ELR (cell line): ENCODE results near the gene TMEM82.

Experiments used
- DNase-seq: peaks from one replicate; pipeline ENCODE4 v3.0.0-alpha.2; 2015; ENCODE audit warnings: low read depth

The TMEM82 gene

DNA sequence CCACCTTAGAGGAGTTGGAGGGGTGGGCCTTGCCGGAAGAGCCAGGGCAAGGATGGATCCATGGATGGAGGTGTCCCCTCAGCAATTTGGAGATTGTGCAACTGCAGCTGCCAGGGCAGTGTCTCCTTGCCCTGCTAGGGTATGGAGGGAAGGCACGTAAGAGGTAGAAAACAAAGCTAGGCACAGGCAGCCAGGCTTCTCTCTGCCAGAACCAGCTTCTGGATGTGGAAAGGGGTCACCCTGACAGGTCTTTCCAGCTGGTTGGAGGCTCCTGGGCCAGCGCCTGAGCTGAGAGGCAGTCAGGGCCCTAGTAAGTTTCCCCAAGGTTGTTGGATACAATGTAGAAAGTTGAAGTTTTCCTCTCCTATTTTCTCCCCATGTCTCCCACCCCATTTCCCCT is 21.4 kb upstream of the TMEM82 start:
- no peak for DNase-seq

DNA sequence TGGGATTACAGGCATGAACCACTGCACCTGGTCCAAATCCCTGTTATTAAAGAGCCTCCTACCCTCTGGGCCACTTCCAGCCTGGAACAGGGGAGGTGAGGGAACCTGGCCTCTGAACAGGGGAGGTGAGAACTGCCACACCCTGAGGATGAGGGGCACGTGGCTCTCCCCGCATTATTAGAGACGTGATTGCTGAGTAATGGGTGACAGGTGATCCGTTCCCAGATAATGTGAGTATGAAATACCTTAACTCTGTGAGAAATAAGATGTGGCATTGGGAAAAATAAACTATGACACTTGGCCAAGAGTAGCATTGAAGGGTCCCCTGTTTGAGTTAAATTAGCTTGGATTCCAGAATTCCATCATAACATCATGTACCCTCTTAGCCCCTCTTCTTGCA is 19.9 kb upstream of the TMEM82 start:
- no peak for DNase-seq

DNA sequence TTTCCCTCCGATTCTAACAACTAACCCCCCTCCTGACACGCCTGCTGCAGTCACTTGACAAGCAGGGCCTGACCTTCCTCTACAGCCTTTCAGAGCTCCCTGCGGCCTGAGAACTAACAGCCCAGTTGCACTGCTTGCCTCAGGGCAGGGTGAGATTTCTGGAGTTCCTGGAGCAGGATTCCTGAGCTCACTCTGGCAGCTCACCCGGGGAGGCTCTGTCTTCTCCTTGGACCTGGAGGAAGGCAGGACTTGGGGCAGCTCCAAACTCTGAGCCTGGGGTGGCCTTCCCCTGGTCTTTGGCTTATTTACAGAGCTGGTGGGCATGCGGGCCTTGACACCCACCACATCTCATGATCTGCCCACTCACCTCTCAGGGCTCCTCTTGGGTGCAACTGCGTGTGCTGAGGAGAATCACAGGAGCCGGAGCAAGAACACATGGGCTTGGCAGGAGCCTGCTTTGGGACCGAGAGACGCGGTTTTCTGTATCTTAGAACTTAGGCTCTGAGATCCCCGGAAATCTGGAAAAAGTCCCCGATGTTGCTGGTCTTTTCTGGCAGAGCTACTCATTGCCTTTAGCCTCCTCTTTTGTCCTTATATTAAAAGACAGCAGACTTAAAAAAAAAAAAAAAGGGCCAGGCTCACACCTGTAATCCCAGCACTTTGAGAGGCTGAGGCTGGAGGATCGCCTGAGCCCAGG is 19.3 kb upstream of the TMEM82 start:
- DNase-seq, result no peak

DNA sequence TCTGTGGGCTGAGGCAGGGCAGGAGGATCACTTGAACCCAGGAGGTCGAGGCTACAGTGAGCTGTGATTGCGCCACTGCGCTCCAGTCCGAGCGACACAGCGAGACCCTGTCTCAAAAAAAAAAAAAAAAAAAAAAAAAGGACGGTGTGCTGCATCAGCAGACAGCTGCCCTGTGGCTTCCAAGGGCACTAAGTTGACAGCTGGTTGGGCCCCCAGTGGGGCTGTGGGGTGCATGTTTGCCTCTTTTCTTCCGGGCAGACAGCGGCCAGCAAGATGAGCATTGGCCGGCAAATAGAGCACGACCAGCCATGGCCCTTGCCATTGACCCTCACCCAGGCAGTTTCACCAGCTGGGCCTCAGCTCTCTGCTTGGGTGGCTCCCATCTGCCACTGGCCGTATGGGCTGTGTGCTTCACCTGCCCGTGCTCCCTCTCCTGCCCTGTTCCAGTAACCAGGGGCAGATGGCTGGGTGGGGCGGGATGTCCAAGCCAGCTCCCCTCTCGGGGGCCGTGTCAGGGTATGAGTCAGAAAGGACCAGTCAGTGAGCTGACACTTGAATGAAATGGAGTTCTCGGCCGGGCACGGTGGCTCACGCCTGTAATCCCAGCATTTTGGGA is 18.6 kb upstream of the TMEM82 start:
- DNase-seq, result no peak

DNA sequence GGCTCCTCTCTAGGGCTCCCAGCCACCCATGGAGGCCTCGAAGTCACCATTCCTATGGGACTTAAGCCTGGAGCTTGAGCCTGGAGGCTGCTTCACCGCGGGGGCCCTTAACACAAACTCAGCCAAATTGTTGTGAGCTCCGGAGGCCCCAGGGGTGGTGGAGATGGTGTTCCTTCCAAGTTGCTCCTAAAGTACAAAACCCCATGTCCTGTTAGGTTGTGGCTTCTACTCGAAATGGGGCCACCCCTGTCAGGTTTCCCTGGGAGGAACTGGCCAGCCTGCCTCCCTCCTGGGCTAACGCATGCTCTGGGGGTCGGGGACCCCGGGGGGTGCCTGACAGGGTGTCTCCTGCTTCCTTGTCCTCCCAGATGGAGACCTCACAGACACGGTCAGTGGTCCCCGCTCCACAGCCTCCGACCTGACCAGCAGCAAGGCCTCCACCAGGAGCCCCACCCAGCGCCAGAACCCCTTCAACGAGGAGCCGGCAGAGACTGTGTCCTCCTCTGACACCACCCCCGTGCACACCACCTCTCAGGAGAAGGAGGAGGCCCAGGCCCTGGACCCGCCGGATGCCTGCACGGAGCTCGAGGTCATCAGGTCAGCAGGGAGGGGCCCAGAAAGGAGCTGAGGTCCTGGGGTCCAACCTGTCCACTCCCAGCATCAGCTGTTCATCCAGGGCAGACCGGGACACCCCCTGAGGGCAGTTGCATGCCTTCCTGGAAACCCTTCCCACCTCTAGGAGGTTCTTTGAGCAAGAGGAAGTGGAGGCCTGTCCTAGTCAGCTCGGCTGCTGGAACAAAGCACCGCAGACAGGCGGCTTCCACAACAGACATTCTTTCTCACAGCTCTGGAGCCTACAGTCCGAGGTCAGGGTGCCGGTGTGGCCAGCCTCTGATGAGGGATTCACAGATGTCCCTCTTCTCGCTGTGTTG is 17.1 kb upstream of the TMEM82 start:
- DNase-seq, result no peak

DNA sequence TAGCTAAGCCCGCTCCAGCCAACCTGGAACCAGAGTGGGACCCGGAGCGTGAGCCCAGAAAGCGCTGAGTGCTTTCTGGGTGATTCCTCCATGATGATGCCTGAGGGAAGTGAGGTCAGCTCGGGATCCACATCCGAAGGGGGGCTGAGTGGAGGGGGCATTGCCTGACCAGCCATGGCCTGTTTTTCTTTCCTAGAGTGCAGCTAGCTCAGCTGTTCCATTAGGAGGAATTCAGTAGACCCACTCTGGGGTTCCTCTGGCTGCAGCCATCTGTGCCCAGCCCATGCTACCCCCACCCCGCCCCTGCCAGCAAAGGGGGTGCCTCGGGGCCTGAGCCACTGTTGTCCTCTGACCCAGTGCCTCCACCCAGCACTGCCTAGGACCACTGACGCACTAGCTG is 15.8 kb upstream of the TMEM82 start:
- no peak for DNase-seq

DNA sequence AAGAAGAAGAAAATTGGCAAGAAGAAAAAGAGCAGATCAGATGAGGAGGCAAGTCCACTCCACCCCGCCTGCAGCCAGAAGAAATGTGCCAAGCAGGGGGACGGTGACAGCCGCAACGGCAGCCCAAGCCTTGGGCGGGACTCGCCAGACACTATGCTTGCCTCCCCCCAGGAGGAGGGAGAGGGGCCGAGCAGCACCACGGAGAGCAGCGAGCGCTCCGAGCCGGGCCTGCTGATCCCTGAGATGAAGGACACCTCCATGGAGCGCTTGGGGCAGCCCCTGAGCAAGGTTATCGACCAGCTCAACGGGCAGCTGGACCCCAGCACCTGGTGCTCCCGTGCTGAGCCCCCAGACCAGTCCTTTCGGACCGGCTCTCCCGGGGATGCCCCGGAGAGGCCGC is 15.3 kb upstream of the TMEM82 start:
- no peak for DNase-seq

DNA sequence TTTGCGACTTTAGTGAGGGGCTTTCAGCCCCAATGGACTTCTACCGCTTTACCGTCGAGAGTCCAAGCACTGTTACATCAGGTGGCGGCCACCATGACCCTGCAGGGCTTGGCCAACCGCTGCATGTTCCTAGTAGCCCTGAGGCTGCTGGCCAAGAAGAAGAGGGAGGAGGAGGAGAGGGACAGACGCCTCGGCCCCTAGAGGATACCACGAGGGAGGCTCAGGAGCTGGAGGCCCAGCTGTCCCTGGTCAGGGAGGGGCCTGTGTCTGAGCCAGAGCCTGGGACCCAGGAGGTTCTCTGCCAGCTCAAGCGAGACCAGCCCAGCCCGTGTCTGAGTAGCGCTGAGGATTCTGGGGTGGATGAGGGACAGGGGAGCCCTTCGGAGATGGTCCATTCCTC is 14.9 kb upstream of the TMEM82 start:
- DNase-seq, result no peak

DNA sequence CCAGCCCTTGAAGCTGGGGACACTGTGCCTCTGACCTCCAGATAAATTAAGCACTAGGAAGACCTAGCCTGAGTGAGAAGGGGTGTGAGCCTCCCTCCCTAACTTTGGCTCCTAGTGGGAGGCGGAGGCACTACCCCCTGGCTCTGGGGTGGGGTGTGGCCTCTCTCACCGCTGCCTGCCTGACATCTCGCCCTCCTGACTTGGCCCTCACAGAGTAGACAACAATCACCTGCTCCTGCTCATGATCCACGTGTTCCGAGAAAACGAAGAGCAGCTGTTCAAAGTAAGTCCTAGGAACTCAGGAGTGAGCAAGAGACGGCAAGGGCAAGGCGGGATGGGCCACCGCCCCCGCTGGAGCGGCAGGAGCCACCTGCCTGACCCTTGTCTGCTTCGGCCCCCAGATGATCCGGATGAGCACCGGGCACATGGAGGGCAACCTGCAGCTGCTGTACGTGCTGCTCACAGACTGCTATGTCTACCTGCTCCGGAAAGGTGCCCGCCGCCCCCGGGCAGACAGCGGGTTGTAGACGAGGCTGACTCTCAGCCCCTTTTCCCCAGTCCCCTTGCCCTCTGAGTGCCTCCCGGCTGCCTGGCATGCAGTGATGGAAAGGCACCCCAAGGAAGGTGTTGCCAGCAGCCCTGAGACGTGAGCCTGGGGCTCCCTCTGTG is 14.3 kb upstream of the TMEM82 start:
- DNase-seq, result no peak

DNA sequence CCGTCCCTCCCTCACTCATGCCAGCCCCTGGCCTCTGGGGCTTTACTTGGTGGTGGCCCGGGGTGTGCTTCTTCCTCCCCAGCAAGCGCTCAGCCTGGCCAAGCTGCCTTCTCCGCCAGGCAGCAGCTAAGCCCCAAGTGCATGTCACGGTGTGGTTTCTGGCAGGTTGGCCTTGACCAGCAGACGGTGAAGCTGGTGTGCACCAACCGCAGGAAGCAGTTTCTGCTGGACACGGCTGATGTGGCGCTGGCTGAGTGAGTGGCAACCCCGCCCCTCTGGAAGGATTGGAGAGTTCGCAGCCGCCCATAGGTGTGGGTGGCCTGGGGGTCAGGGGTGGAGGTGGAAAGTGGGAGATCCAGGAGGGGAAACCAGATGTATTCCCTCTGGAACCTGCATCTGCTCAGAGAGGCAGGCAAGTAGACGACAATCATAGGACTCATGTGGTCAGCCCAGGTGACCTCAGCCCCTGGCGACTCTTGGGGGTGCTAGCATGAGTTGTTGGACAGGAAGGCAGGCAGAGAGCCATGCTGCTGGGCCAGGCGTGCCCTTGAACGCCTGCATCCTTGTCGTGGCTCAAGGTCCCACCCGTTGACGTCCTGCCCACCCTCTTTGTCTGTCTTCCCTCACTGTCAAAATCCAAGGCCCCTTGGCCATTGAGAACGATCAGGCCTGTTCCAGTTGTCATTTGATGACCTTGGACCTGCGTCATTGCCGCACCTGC is 13.2 kb upstream of the TMEM82 start:
- DNase-seq, result no peak

DNA sequence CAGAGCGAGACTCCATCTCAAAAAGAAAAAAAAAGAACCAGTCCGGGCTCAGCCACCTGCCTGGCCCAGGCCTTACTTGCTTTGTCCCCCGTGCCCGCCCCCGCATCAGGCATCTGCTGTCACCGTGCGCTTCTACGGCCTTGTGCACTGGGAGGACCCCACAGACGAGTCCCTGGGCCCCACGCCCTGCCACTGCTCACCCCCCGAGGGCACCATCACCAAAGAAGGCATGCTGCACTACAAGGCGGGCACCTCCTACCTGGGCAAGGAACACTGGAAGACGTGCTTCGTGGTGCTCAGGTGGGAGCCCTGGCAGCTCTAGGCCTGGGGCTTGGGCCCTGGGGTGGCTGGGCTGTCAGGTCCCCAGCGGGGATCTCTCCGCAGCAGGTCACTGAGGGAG is 11.9 kb upstream of the TMEM82 start:
- DNase-seq, result no peak

DNA sequence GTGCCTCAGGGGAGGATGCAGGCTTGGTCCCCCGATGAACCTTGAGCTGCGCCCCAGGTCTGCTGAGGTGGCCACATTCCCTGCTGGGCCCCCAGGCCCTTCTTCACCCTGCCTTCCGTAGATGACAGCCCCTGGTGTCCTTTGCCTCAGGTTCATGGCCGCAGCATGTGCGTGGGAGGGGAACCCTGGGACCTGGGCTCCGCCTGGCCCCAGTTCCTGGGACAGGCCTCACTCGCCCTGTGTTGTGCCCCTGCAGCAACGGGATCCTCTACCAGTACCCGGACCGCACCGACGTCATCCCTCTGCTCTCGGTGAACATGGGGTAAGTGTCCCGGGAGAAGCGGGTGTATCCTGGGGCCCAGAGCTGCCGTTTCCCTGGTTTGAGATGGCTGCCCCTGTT is 11.4 kb upstream of the TMEM82 start:
- no peak for DNase-seq

DNA sequence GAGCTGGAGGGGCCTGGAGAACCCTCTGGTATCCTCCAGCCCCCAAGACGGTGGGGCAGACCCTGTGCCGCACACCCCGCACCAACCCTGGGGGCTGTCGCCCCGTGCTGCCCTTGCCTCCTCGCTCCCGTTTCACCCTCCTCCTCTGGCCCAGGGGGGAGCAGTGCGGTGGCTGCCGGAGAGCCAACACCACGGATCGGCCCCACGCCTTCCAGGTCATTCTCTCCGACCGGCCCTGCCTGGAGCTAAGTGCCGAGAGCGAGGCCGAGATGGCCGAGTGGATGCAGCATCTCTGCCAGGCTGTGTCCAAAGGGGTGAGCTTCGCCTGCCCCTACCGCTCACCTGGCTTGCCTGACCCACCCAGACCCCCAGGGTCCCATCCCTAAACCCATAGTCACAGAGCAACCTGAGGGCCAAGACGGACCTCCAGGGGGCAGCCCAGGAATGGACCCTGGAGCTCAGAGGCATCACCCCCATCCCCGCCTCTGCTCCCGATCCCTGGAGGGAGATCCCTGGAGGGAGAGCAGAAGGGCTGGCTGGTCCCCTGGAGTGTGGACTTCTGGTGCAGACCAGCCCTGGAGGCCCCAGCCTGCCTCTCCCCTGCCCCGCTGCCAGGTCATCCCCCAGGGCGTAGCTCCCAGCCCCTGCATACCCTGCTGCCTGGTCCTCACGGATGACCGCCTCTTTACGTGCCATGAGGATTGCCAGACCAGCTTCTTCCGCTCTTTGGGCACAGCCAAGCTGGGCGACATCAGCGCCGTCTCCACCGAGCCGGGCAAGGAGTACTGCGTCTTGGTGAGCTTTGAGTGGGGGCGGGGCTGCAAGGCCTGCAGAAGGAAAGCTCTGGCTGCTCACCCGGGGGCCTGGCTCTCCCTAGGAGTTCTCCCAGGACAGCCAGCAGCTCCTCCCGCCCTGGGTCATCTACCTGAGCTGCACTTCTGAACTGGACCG is 10.3 kb upstream of the TMEM82 start:
- DNase-seq, result no peak

DNA sequence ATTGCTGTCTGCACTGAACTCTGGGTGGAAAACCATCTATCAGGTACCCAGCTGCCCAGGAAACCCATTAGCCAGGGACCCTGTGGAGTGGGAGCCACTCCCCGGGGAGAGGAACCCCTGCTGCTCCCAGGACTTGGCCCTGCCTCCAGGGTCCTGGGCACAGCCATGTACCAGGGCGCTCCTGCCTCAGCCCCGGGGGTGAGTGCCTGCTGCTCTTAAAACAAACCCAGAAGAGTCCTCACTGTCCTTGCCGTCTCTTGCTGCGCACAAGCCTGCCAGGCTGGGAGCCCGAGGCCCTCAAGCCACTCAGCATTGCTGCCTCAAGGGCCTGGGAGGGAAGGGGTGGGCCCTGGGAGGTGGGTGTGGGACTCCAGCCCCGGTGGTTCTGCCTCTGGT is 9.6 kb upstream of the TMEM82 start:
- DNase-seq, result no peak

DNA sequence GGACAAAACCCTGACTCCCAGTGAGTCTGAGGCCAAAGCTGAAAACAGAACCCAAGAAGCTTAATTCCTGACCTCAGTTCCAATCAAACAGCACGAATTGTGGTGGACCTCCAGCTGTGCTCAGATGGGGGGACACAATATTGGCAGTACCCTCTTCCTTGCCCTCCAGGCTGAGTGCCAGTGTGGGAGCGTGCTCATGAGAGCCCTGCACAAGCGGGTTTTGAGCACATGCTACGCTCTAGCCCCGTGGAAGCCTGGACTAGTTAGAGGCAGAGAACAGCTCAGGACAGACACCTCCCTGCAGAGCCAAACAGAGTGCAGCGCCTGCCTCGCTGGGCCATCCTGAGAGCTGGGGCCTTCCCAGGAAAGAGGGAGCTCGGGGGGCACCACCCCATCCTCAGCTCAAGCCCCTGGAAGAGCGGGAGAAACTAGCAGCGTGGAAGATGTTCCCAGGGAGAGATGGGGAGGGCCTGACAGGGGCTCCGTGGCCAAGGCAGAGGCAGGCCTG is 9.0 kb upstream of the TMEM82 start:
- no peak for DNase-seq

DNA sequence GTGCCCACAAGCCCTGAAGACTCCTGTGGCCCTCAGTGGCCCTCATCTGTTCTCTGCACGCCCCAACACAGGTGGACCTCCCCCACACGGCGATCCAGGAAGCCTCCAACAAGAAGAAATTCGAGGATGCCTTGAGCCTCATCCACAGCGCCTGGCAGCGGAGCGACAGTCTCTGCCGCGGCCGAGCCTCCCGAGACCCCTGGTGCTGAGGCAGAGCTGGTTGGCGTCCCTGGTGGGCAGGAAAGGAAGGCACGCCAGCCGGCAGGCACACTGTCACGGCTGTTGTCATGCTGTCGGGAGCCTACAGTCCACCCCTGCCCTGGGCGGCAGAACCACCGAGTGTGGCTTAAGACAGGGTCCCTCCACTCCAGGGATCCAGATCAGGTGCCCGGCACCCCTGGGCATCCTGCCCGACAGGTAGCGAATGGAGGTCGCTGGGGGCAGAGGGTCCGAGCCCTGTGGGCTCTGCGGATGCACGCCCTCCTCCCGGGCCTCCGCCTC is 8.5 kb upstream of the TMEM82 start:
- no peak for DNase-seq

DNA sequence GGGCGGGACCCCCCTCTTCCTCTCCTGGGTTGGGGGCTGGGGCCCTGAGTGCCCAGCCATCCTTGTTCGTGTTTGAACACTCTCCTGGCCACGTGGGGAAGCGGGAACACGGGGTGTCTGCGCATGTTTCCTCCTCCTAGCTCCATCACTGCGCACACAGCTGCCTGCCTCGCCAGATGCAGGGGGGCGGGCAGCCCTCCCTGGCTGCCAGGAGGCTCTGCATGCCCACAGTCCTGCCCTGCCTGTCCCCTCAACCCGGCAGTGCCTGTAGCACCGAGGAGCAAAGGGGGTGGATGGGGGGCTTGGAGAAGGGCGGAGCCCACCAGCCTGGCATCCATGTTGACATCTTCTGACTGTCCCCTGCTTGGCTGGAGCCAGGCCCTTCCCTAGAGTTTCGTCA is 8.0 kb upstream of the TMEM82 start:
- no peak for DNase-seq

DNA sequence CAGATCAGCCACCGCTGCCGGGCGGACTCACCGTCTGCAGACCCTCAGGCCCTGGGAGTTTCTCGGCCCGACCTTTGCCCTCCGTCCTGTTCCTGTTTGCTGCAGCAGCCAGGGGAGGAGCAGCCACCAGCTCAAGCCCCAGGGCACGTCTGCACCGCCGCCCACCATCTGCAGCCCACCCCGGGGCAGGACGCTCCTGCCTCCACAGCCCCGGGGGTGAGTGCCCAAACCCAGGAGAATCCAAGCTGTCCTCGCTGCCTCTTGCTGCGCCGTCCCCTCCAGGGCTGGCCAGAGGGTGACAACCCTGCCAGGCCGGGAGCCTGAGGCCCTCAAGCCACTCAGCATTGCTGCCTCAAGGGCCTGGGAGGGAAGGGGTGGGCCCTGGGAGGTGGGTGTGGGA is 7.4 kb upstream of the TMEM82 start:
- no peak for DNase-seq

DNA sequence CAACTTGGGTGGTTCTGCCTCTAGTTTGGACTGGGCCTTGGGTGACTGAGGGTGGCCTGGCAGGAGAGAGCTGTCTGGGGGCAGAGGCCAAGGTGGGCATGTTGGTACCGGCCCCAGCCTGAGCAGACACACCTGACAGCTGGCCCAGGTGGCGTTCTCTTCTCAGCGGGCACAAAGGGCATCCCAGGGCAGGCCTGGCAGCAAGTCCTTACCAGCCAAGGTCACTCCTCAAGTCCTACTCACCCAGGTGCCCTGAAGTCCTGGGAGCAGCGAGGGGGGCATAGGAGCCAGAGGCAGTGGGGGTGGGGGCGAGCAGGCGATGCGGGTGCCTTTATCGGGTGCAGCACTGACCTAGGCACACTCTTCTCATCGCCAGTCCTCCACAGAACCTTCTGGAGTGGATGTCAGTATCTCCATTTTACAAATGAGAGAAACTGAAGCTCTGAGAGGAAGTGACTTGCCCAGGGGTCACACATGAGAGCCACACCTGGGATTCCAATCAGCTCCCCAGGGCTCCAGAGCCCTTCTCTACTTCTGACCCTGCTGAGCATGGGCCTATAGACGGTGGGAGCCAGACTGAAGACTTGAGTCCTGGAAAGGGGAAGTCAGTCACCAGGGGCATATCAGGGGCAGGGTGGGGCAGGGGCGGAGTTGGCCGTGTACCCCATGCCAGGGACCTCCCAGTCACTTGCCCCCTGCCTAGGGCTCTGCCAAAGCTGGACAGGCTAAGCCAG is 6.8 kb upstream of the TMEM82 start:
- DNase-seq, result no peak
